Uterus (tissue), 2 donors: ENCODE measurements around the gene UMODL1.

Experiments
- CTCF ChIP-seq, 4 experiments: fragments of 200-600 bp in 2 of 4; fragments of 450-650 bp in 2 of 4; sonication (generic) in 2 of 4; IDR thresholded peaks; one replicate each; pipeline ENCODE4 v1.5.1; 2016 to 2019; ENCODE audit warnings: antibody characterized with exemption in 4 of 4, mild to moderate bottlenecking in 2 of 4, moderate library complexity in 1 of 4
- POLR2A ChIP-seq, 2 donors: fragments of 450-650 bp; IDR thresholded peaks; one replicate each; pipeline ENCODE4 v1.6.1; 2016; ENCODE audit warnings: antibody characterized with exemption in 2 of 2, mild to moderate bottlenecking in 1 of 2, moderate library complexity in 1 of 2

GRCh38 chr21:42124826-42125570, 53.9 kb downstream of the UMODL1 start:
- TF ChIP-seq CTCF (IDR thresholded peaks at IDR 0.05), result no peak
- TF ChIP-seq POLR2A (IDR thresholded peaks at IDR 0.05), result no peak
